IMR-90 (cell line): ENCODE results near the gene ULBP1. TPM values are rescaled to one million over a fixed set of nuclear protein-coding genes. Genes with fewer than 3 reads are reported as not detected.
"Not testable (repeated sequence)": the region's sequence is repeated elsewhere in the genome, so short reads cannot be mapped to it uniquely, and the experiment has no call there.

ENCODE experiments used
- ATAC-seq: fragments of 200-7000 bp; cut with Tn5 transposase; 2 replicates; pipeline ENCODE4 v1.9.1; 2020; ENCODE audit warnings: low read depth, mild to moderate bottlenecking, moderate library complexity
- BruUV-seq: library from RNA; stranded (reverse); fragments of 400-500 nt; replicated peaks from 2 replicates; lab custom pipeline; 2021; lab: Mats Ljungman, UMichigan
- CTCF ChIA-PET: fragments of 300-600 bp; formaldehyde crosslinking; extraction: SDS; loops from one replicate; lab custom pipeline; 2021; ENCODE audit warnings: antibody characterized with exemption; lab: Yijun Ruan, JAX
- POLR2A ChIA-PET: fragments of 300-600 bp; sonication (Branson Sonifier 250); formaldehyde crosslinking; loops from one replicate; lab custom pipeline; 2022; ENCODE audit warnings: antibody characterized with exemption; ENCODE audit not compliant: unreplicated experiment; lab: Charles Lee
- DNase-seq: peaks from one replicate; pipeline ENCODE4 v3.0.0; 2013
- H2AFZ ChIP-seq: replicated peaks from 2 replicates; pipeline ENCODE3; 2013; ENCODE audit warnings: low read length, mild to moderate bottlenecking; ENCODE audit not compliant: poor library complexity
- H2AK5ac ChIP-seq: 2 replicates; pipeline ENCODE4 v1.6.1; 2013; ENCODE audit warnings: low read depth, low read length, inconsistent platforms
- H2AK9ac ChIP-seq: replicated peaks from 2 replicates; pipeline ENCODE3; 2013; ENCODE audit warnings: mild to moderate bottlenecking, low read depth, low read length, moderate library complexity; ENCODE audit not compliant: poor library complexity
- H2BK120ac ChIP-seq: 2 replicates; pipeline ENCODE4 v1.6.1; 2013; ENCODE audit warnings: low read depth, low read length, inconsistent platforms
- H2BK15ac ChIP-seq: 3 replicates; pipeline ENCODE4 v1.6.1; 2013; ENCODE audit warnings: low read depth, low read length, inconsistent platforms
- H2BK20ac ChIP-seq: 2 replicates; pipeline ENCODE4 v1.6.1; 2013; ENCODE audit warnings: low read depth, mild to moderate bottlenecking, inconsistent platforms, low read length, moderate library complexity
- H2BK5ac ChIP-seq: 2 replicates; pipeline ENCODE4 v1.6.1; 2013; ENCODE audit warnings: mild to moderate bottlenecking, low read depth, low read length, inconsistent platforms; ENCODE audit not compliant: poor library complexity, severe bottlenecking
- H3K14ac ChIP-seq: replicated peaks from 2 replicates; pipeline ENCODE4 v1.6.1; 2013; ENCODE audit warnings: low read depth, low read length, inconsistent platforms
- H3K18ac ChIP-seq: 2 replicates; pipeline ENCODE4 v1.6.1; 2013; ENCODE audit warnings: low read depth, low read length, control low read depth
- H3K23ac ChIP-seq: 2 replicates; pipeline ENCODE4 v1.6.1; 2013; ENCODE audit warnings: low read depth, low read length, inconsistent platforms
- H3K27ac ChIP-seq: 2 replicates; pipeline ENCODE4 v1.5.1; 2013; ENCODE audit warnings: mild to moderate bottlenecking, control low read depth, low read length; ENCODE audit not compliant: insufficient read depth
- H3K27me3 ChIP-seq: 2 replicates; pipeline ENCODE4 v1.6.1; 2013; ENCODE audit warnings: low read length; ENCODE audit not compliant: control insufficient read depth, insufficient read depth
- H3K36me3 ChIP-seq: 2 replicates; pipeline ENCODE4 v1.6.1; 2013; ENCODE audit warnings: low read length, mixed read lengths; ENCODE audit not compliant: control insufficient read depth, insufficient read depth
- H3K4ac ChIP-seq: 2 replicates; pipeline ENCODE4 v1.6.1; 2013; ENCODE audit warnings: low read depth, low read length, inconsistent platforms
- H3K4me1 ChIP-seq: 2 replicates; pipeline ENCODE4 v1.6.1; 2013; ENCODE audit warnings: low read length, mixed read lengths; ENCODE audit not compliant: control insufficient read depth, insufficient read depth
- H3K4me2 ChIP-seq: 2 replicates; pipeline ENCODE4 v1.6.1; 2013; ENCODE audit warnings: low read depth, mild to moderate bottlenecking, control low read depth, low read length, moderate library complexity
- H3K4me3 ChIP-seq: 2 replicates; pipeline ENCODE4 v1.5.1; 2013; ENCODE audit warnings: low read depth, mild to moderate bottlenecking, control low read depth, low read length, moderate library complexity; ENCODE audit not compliant: insufficient read depth
- H3K56ac ChIP-seq: 2 replicates; pipeline ENCODE4 v1.6.1; 2013; ENCODE audit warnings: low read length, inconsistent platforms; ENCODE audit not compliant: insufficient read depth; ENCODE audit errors: extremely low read depth
- H3K79me1 ChIP-seq, 2 experiments: 2 replicates each; pipeline ENCODE4 v1.6.1; 2013; ENCODE audit warnings: low read length in 2 of 2, inconsistent platforms in 1 of 2, low read depth in 1 of 2
- H3K9ac ChIP-seq: 2 replicates; pipeline ENCODE4 v1.6.1; 2013; ENCODE audit warnings: low read depth, low read length, control low read depth
- H3K9me1 ChIP-seq: 2 replicates; pipeline ENCODE4 v1.6.1; 2013; ENCODE audit warnings: low read length, inconsistent platforms; ENCODE audit not compliant: insufficient read depth
- H3K9me3 ChIP-seq: 2 replicates; pipeline ENCODE4 v1.6.1; 2013; ENCODE audit warnings: low read length; ENCODE audit not compliant: control insufficient read depth, insufficient read depth
- H4K20me1 ChIP-seq: 2 replicates; pipeline ENCODE4 v1.6.1; 2013; ENCODE audit warnings: low read length, inconsistent platforms; ENCODE audit not compliant: insufficient read depth
- H4K5ac ChIP-seq: 2 replicates; pipeline ENCODE4 v1.6.1; 2013; ENCODE audit warnings: mild to moderate bottlenecking, low read depth, low read length, control low read depth
- H4K8ac ChIP-seq, 2 experiments: 2 replicates each; pipeline ENCODE4 v1.6.1; 2013; ENCODE audit warnings: low read depth in 2 of 2, low read length in 2 of 2, control low read depth in 1 of 2, inconsistent platforms in 1 of 2
- H4K91ac ChIP-seq: 2 replicates; pipeline ENCODE4 v1.6.1; 2013; ENCODE audit warnings: low read depth, low read length, inconsistent platforms; ENCODE audit not compliant: insufficient read depth
- WGBS, 2 experiments: methylation state at CpG; one replicate each; pipeline versions ENCODE4 v1.1.5 to v1.1.7; 2013; ENCODE audit warnings: missing lambda C conversion rate in 2 of 2; ENCODE audit not compliant: insufficient read length in 1 of 2; ENCODE audit errors: extremely low coverage in 2 of 2; 5-methylcytosine and 5-hydroxymethylcytosine counted together
- dilution Hi-C: fragments of 300-500 bp; cut with HindIII; formaldehyde crosslinking; loops from one replicate; pipeline ENCODE4 v1.14.3; 2018; ENCODE audit warnings: low sequenced_read_pairs; ENCODE audit not compliant: unreplicated experiment
- in situ Hi-C: fragments of 300-500 bp; cut with MboI; formaldehyde crosslinking; loops from 3 replicates; pipeline ENCODE4 v1.14.3; 2019; ENCODE audit warnings: low sequenced_read_pairs, inconsistent platforms, mixed read lengths
- intact Hi-C: fragments of 100-400 bp; cut with micrococcal nuclease; formaldehyde crosslinking; loops from 2 replicates; pipeline ENCODE4 v1.10.0; 2022
- polyA plus RNA-seq, 3 experiments: library from polyadenylated mRNA; depleted of rRNA; stranded (reverse); fragments of >200 nt; gene quantifications; 2 replicates each; pipeline ENCODE4 v1.2.3, GENCODE V29; 2012; ENCODE audit warnings: low replicate concordance in 1 of 3
- total RNA-seq: library from RNA; depleted of rRNA; stranded (reverse); fragments of >200 nt; gene quantifications from 2 replicates; pipeline ENCODE4 v1.2.3, GENCODE V29; 2012

Gene ULBP1
- total and polyA plus RNA-seq, 2 of the 4 experiments (the other 2 are of a cell fraction), result 0.18 to 0.87 TPM

DNA sequence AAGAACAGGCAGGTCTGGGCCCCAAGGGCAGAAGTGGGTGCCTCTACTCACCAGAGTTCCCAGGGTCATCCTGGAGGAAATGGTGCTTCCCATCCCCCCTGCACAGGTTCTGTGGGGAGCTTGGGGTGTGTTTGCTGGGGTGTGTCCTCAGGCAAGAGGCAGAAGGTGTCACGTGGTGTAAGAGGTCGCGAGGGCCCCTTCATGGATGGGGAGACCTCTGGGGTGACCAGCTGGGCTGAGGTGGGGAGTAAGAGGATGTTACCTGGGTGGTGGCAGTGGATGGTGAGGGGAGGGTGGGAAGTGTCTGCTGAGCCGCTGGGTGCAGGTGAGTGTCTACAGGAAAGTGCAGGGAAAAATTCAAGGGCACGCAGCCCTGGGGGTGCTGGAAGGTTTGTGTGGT, 41.7 kb upstream of the ULBP1 start:
- H3K14ac ChIP-seq, H3K9ac ChIP-seq, H3K79me1 ChIP-seq, H2BK5ac ChIP-seq, H3K27ac ChIP-seq, H3K4ac ChIP-seq, H3K9me1 ChIP-seq, H2AK5ac ChIP-seq, intact Hi-C loops, BruUV-seq, H3K4me1 ChIP-seq, H4K5ac ChIP-seq, H4K20me1 ChIP-seq, H3K9me3 ChIP-seq, H2AK9ac ChIP-seq, H2BK20ac ChIP-seq, H4K8ac ChIP-seq, H3K27me3 ChIP-seq, H3K36me3 ChIP-seq, dilution Hi-C loops, H2BK15ac ChIP-seq, ATAC-seq, H2BK120ac ChIP-seq, CTCF ChIA-PET, H3K56ac ChIP-seq, H4K91ac ChIP-seq, POLR2A ChIA-PET, H3K4me3 ChIP-seq, H3K18ac ChIP-seq, H3K23ac ChIP-seq, DNase-seq: not testable (repeated sequence)
- Histone ChIP-seq H2AFZ (peak overlapping the region; percentile 98), H3K4me2 (peak overlapping the region; percentile 81; the same call in 1 of the 2 replicates)
- in situ Hi-C loops, result loop anchor here (5.0 to 10.0 kb wide), 4 partner anchors 55 to 377 kb away; partner anchors contain the start of gene PPIL4
- WGBS, 2 experiments, result 0% methylated on average over 1 of the region's 5 CpGs; no CpG with 5 or more reads in 1 of the 2 experiments
